Keratinocyte (primary cell): ENCODE data around the gene PSMD8. TPM values are rescaled to one million over a fixed set of nuclear protein-coding genes. Genes with fewer than 3 reads are reported as not detected.

Experiments used
- DNase-seq: peaks from one replicate; pipeline ENCODE4 v3.0.0-alpha.2; 2011; ENCODE audit warnings: low read depth, missing footprints, low spot score
- FAIRE-seq: peaks from 2 replicates; lab custom pipeline; 2011; peaks lifted over from hg19 to GRCh38; lab: Jason Lieb, UNC
- H2AFZ ChIP-seq: 2 replicates; pipeline ENCODE4 v1.6.0; 2012; ENCODE audit warnings: low read length, control low read depth, inconsistent platforms; ENCODE audit not compliant: control insufficient read depth
- H3K27ac ChIP-seq: 2 replicates; pipeline ENCODE4 v1.5.1; 2011; ENCODE audit warnings: low read length; ENCODE audit not compliant: control insufficient read depth, insufficient read depth
- H3K27me3 ChIP-seq: 3 replicates; pipeline ENCODE4 v1.6.0; 2011; ENCODE audit warnings: low read length; ENCODE audit not compliant: control insufficient read depth, insufficient read depth; ENCODE audit errors: extremely low read depth
- H3K36me3 ChIP-seq, 2 experiments: 2 replicates in 1 of 2; 3 replicates in 1 of 2; pipeline ENCODE4 v1.5.1; 2011; ENCODE audit warnings: low read length in 2 of 2, mild to moderate bottlenecking in 1 of 2; ENCODE audit not compliant: control insufficient read depth in 2 of 2, insufficient read depth in 2 of 2; ENCODE audit errors: extremely low read depth in 1 of 2
- H3K4me1 ChIP-seq: 3 replicates; pipeline ENCODE4 v1.5.1; 2011; ENCODE audit warnings: low read length; ENCODE audit not compliant: control insufficient read depth, insufficient read depth; ENCODE audit errors: extremely low read depth
- H3K4me2 ChIP-seq: 3 replicates; pipeline ENCODE4 v1.6.0; 2011; ENCODE audit warnings: low read depth, low read length; ENCODE audit not compliant: control insufficient read depth, insufficient read depth; ENCODE audit errors: extremely low read depth
- H3K4me3 ChIP-seq, 3 experiments: fragments of 200-600 bp in 1 of 3; sonication (generic) in 1 of 3; 2 replicates in 2 of 3; 3 replicates in 1 of 3; pipeline ENCODE4 v1.5.1; 2011 to 2016; ENCODE audit warnings: low read length in 3 of 3, mild to moderate bottlenecking in 3 of 3, control low read depth in 2 of 3, inconsistent platforms in 1 of 3, low read depth in 1 of 3, mixed read lengths in 1 of 3, mixed run types in 1 of 3, moderate library complexity in 1 of 3; ENCODE audit not compliant: control insufficient read depth in 2 of 3, insufficient read depth in 2 of 3; ENCODE audit errors: extremely low read depth in 1 of 3
- H3K79me2 ChIP-seq: 2 replicates; pipeline ENCODE4 v1.6.0; 2012; ENCODE audit warnings: low read length; ENCODE audit not compliant: control insufficient read depth, insufficient read depth
- H3K9ac ChIP-seq: 3 replicates; pipeline ENCODE4 v1.6.0; 2011; ENCODE audit warnings: low read length; ENCODE audit not compliant: control insufficient read depth, insufficient read depth; ENCODE audit errors: extremely low read depth
- H3K9me1 ChIP-seq: 3 replicates; pipeline ENCODE4 v1.6.0; 2011; ENCODE audit warnings: low read length; ENCODE audit not compliant: control insufficient read depth, insufficient read depth; ENCODE audit errors: extremely low read depth
- H3K9me3 ChIP-seq: 2 replicates; pipeline ENCODE4 v1.5.1; 2012; ENCODE audit warnings: low read depth, low read length; ENCODE audit not compliant: control insufficient read depth
- H4K20me1 ChIP-seq: 3 replicates; pipeline ENCODE4 v1.6.0; 2011; ENCODE audit warnings: low read length; ENCODE audit not compliant: control insufficient read depth, insufficient read depth; ENCODE audit errors: extremely low read depth
- CTCF ChIP-seq, 3 experiments: IDR thresholded peaks in 1 of 3; conservative IDR thresholded peaks in 1 of 3; optimal IDR thresholded peaks in 1 of 3; 2 replicates in 2 of 3; 3 replicates in 1 of 3; pipeline versions ENCODE3 to v1.5.1; 2011; ENCODE audit warnings: low read length in 3 of 3, mild to moderate bottlenecking in 3 of 3, moderate library complexity in 2 of 3, control low read depth in 1 of 3, inconsistent platforms in 1 of 3; ENCODE audit not compliant: insufficient read depth in 2 of 3; ENCODE audit errors: extremely low read depth in 1 of 3
- EZH2 ChIP-seq: IDR thresholded peaks from one replicate; pipeline ENCODE4 v1.6.1; 2012; ENCODE audit warnings: inconsistent platforms, mild to moderate bottlenecking, low read length, moderate library complexity
- dilution Hi-C: fragments of 300-500 bp; cut with MboI; formaldehyde crosslinking; loops from one replicate; pipeline ENCODE4 v1.7.0; 2020; ENCODE audit warnings: low sequenced_read_pairs; ENCODE audit not compliant: extremely low pct_ligation_motif_present
- polyA plus RNA-seq, 5 experiments: library from polyadenylated mRNA; depleted of rRNA in 3 of 5; stranded (reverse) in 3 of 5; stranded (forward) in 1 of 5; unstranded in 1 of 5; fragments of >200 nt; gene quantifications; 1 replicate in 1 of 5; 2 replicates in 3 of 5; 3 replicates in 1 of 5; pipeline versions ENCODE4 v1.2.1 to v1.2.3, GENCODE V29; 2011 to 2012; ENCODE audit warnings: missing spikeins in 2 of 5, low read depth in 1 of 5, low replicate concordance in 1 of 5

PSMD8 gene
- polyA plus RNA-seq, 1 donor (not counting 4 experiments of a cell fraction or from before 2014, with no cell fraction given): 346 TPM

GRCh38 chr19:38385057-38385803 lies 10.9 kb downstream of the PSMD8 start:
- H3K4me2 ChIP-seq: no peak overlapping the region
- DNase-seq (no peak), FAIRE-seq (no peak)
- H3K27me3 ChIP-seq: no peaks in the 10 kb centered on the region
- no peak overlapping the region for H3K9ac ChIP-seq
- peaks cover 15 to 38% of the 10 kb centered on the region in 2 experiments for H3K36me3 ChIP-seq
- no peaks in the 10 kb centered on the region for H3K9me3 ChIP-seq
- H3K9me1 ChIP-seq: peaks cover 6% of the 10 kb centered on the region
- H3K4me1 ChIP-seq: peaks cover 21% of the 10 kb centered on the region
- TF ChIP-seq CTCF (optimal IDR thresholded peaks at IDR 0.05 in 1 of 3, IDR thresholded peaks at IDR 0.05 in 1 of 3, conservative IDR thresholded peaks at IDR 0.05 in 1 of 3; ENCODE audit: extremely low read depth in 1 of 3, insufficient read depth in 2 of 3, low read length in 3 of 3) (peak in 1 of 3 experiments; percentile 1), EZH2 (no peak)
- dilution Hi-C loops: no loop called here
- peaks cover 7% of the 10 kb centered on the region for H3K79me2 ChIP-seq
- H2AFZ ChIP-seq: no peak overlapping the region
- H3K4me3 ChIP-seq: no peak overlapping the region
- H4K20me1 ChIP-seq: peaks cover 14% of the 10 kb centered on the region
- H3K27ac ChIP-seq: no peak overlapping the region

- Histone ChIP-seq H3K4me2 (no peak overlapping the region), H3K27ac (no peak overlapping the region), H3K9me1 (peaks cover 6% of the 10 kb centered on the region), H3K4me1 (peaks cover 21% of the 10 kb centered on the region), H3K9me3 (no peaks in the 10 kb centered on the region), H3K9ac (no peak overlapping the region), H3K27me3 (no peaks in the 10 kb centered on the region), H3K4me3 (no peak overlapping the region), H3K79me2 (peaks cover 7% of the 10 kb centered on the region), H2AFZ (no peak overlapping the region), H3K36me3 (peaks cover 12 to 36% of the 10 kb centered on the region in 2 experiments), H4K20me1 (peaks cover 14% of the 10 kb centered on the region)
- TF ChIP-seq CTCF (optimal IDR thresholded peaks at IDR 0.05 in 1 of 3, IDR thresholded peaks at IDR 0.05 in 1 of 3, conservative IDR thresholded peaks at IDR 0.05 in 1 of 3; ENCODE audit: extremely low read depth in 1 of 3, insufficient read depth in 2 of 3, low read length in 3 of 3) (no peak), EZH2 (no peak)
- dilution Hi-C loops: no loop called here
- FAIRE-seq (no peak), DNase-seq (no peak)
Observed at GRCh38 chr19:38385804-38386257, 11.5 kb downstream of the PSMD8 start.
